ENCODE measurements around the gene SRL. TPM values are rescaled to one million over a fixed set of nuclear protein-coding genes. Genes with fewer than 3 reads are reported as not detected.
A peak's percentile ranks its signal among the peaks of the same experiment; 100 is the strongest.

The SRL gene
- total and polyA plus RNA-seq, 2 of the 13 experiments (the other 11 are each of a cell fraction or from before 2014, with no cell fraction given), result 0.05 TPM; not detected in 1

DNA sequence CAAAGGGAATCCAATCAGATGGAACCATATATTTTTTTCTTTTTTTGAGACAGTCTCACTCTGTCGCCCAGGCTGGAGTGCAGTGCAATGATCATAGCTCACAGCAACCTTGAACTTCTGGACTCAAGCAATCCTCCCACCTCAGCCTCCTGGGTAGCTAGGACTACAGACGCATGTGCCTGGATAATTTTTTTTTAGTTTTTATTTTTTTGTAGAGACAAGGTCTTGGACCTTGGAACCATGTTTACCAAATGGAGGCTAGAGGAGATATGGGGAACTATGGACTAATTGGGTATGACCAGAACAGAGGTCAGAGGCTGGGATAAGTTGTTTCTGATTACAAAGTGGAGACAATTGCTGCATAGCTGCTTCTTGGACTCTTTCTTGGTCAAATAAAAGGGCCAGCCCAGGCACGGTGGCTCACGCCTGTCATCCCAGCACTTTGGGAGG is 84.5 kb downstream of the SRL start (continued):
- TF ChIP-seq, protein P1, sequence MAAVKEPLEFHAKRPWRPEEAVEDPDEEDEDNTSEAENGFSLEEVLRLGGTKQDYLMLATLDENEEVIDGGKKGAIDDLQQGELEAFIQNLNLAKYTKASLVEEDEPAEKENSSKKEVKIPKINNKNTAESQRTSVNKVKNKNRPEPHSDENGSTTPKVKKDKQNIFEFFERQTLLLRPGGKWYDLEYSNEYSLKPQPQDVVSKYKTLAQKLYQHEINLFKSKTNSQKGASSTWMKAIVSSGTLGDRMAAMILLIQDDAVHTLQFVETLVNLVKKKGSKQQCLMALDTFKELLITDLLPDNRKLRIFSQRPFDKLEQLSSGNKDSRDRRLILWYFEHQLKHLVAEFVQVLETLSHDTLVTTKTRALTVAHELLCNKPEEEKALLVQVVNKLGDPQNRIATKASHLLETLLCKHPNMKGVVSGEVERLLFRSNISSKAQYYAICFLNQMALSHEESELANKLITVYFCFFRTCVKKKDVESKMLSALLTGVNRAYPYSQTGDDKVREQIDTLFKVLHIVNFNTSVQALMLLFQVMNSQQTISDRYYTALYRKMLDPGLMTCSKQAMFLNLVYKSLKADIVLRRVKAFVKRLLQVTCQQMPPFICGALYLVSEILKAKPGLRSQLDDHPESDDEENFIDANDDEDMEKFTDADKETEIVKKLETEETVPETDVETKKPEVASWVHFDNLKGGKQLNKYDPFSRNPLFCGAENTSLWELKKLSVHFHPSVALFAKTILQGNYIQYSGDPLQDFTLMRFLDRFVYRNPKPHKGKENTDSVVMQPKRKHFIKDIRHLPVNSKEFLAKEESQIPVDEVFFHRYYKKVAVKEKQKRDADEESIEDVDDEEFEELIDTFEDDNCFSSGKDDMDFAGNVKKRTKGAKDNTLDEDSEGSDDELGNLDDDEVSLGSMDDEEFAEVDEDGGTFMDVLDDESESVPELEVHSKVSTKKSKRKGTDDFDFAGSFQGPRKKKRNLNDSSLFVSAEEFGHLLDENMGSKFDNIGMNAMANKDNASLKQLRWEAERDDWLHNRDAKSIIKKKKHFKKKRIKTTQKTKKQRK (IDR thresholded peaks at IDR 0.05; ENCODE audit: low read length), result no peak
- TF ChIP-seq, protein P2, sequence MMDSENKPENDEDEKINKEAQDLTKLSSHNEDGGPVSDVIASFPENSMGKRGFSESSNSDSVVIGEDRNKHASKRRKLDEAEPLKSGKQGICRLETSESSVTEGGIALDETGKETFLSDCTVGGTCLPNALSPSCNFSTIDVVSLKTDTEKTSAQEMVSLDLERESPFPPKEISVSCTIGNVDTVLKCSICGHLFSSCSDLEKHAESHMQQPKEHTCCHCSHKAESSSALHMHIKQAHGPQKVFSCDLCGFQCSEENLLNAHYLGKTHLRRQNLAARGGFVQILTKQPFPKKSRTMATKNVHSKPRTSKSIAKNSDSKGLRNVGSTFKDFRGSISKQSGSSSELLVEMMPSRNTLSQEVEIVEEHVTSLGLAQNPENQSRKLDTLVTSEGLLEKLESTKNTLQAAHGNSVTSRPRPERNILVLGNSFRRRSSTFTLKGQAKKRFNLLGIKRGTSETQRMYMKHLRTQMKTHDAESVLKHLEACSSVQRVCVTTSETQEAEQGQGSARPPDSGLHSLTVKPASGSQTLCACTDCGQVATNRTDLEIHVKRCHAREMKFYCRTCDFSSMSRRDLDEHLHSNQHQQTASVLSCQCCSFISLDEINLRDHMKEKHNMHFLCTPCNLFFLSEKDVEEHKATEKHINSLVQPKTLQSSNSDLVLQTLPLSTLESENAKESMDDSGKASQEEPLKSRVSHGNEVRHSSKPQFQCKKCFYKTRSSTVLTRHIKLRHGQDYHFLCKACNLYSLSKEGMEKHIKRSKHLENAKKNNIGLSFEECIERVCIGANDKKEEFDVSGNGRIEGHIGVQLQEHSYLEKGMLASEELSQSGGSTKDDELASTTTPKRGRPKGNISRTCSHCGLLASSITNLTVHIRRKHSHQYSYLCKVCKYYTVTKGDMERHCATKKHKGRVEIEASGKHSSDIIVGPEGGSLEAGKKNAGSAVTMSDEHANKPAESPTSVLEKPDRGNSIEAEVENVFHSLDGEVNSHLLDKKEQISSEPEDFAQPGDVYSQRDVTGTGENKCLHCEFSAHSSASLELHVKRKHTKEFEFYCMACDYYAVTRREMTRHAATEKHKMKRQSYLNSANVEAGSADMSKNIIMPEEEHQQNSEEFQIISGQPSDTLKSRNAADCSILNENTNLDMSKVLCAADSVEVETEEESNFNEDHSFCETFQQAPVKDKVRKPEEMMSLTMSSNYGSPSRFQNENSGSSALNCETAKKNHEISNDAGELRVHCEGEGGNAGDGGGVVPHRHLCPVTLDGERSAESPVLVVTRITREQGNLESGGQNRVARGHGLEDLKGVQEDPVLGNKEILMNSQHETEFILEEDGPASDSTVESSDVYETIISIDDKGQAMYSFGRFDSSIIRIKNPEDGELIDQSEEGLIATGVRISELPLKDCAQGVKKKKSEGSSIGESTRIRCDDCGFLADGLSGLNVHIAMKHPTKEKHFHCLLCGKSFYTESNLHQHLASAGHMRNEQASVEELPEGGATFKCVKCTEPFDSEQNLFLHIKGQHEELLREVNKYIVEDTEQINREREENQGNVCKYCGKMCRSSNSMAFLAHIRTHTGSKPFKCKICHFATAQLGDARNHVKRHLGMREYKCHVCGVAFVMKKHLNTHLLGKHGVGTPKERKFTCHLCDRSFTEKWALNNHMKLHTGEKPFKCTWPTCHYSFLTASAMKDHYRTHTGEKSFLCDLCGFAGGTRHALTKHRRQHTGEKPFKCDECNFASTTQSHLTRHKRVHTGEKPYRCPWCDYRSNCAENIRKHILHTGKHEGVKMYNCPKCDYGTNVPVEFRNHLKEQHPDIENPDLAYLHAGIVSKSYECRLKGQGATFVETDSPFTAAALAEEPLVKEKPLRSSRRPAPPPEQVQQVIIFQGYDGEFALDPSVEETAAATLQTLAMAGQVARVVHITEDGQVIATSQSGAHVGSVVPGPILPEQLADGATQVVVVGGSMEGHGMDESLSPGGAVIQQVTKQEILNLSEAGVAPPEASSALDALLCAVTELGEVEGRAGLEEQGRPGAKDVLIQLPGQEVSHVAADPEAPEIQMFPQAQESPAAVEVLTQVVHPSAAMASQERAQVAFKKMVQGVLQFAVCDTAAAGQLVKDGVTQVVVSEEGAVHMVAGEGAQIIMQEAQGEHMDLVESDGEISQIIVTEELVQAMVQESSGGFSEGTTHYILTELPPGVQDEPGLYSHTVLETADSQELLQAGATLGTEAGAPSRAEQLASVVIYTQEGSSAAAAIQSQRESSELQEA (CRISPR knock-in tag; IDR thresholded peaks at IDR 0.05; ENCODE audit: not compliant biosample characterization), result no peak
- no peak for TF ChIP-seq MBD4 (IDR thresholded peaks at IDR 0.05; ENCODE audit: borderline replicate concordance, low read length)
- TF ChIP-seq FOXP1 (IDR thresholded peaks at IDR 0.05), result 0 out of 2 replicates have a peak, but pooled peaks have one; percentile 30
- TF ChIP-seq FOXP1 (CRISPR knock-in tag; IDR thresholded peaks at IDR 0.05), result peak; percentile 60; the same call in 1 of the 2 replicates
- 0 out of 2 replicates have a peak, but pooled peaks have one; percentile 39 for TF ChIP-seq ZNF792 (CRISPR knock-in tag; IDR thresholded peaks at IDR 0.05)
- no peak for TF ChIP-seq CREB1 (IDR thresholded peaks at IDR 0.05)
- 0 out of 2 replicates have a peak, but pooled peaks have one; percentile 6 for TF ChIP-seq CREB1 (CRISPR knock-in tag; IDR thresholded peaks at IDR 0.05)
- TF ChIP-seq ZNF563 (CRISPR knock-in tag; IDR thresholded peaks at IDR 0.05), result no peak
- no peak for TF ChIP-seq IKZF1 (IDR thresholded peaks at IDR 0.05)
- no peak for TF ChIP-seq SNAPC2 (CRISPR knock-in tag; IDR thresholded peaks at IDR 0.05)
- no peak for TF ChIP-seq HNRNPL (IDR thresholded peaks at IDR 0.05; ENCODE audit: low read depth, low read length)
- no peak for TF ChIP-seq MAF1 (CRISPR knock-in tag; IDR thresholded peaks at IDR 0.05; ENCODE audit: borderline replicate concordance)
- 0 out of 2 replicates have a peak, but pooled peaks have one; percentile 27 for TF ChIP-seq ZSCAN9 (CRISPR knock-in tag; IDR thresholded peaks at IDR 0.05; ENCODE audit: borderline replicate concordance)
- TF ChIP-seq, protein P3, sequence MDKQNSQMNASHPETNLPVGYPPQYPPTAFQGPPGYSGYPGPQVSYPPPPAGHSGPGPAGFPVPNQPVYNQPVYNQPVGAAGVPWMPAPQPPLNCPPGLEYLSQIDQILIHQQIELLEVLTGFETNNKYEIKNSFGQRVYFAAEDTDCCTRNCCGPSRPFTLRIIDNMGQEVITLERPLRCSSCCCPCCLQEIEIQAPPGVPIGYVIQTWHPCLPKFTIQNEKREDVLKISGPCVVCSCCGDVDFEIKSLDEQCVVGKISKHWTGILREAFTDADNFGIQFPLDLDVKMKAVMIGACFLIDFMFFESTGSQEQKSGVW (CRISPR knock-in tag; IDR thresholded peaks at IDR 0.05; ENCODE audit: borderline replicate concordance), result no peak
- TF ChIP-seq ZNF383 (CRISPR knock-in tag; IDR thresholded peaks at IDR 0.05; ENCODE audit: borderline replicate concordance), result no peak
- TF ChIP-seq TEAD2 (CRISPR knock-in tag; IDR thresholded peaks at IDR 0.05), result no peak
- TF ChIP-seq ZNF432 (CRISPR knock-in tag; IDR thresholded peaks at IDR 0.05; ENCODE audit: borderline replicate concordance), result no peak
- peak; percentile 69 for TF ChIP-seq SAP130 (CRISPR knock-in tag; IDR thresholded peaks at IDR 0.05; ENCODE audit: low read depth)
- peak; percentile 45; the same call in 1 of the 2 replicates for TF ChIP-seq IRF2 (CRISPR knock-in tag; IDR thresholded peaks at IDR 0.05)
- no peak for TF ChIP-seq DNMT1 (CRISPR knock-in tag; IDR thresholded peaks at IDR 0.05)

All from HepG2 (cell line).